ENCODE measurements around the gene ATP1B1.

- TF ChIP-seq CTCF (IDR thresholded peaks at IDR 0.05) (no peak), POLR2AphosphoS5 (IDR thresholded peaks at IDR 0.05; ENCODE audit: insufficient read depth in 1 of 2, low read depth in 1 of 2) (no peak), POLR2A (IDR thresholded peaks at IDR 0.05) (no peak)
Observed at GRCh38 chr1:169144941-169145626, 38.6 kb downstream of the ATP1B1 start.
